Glomerular visceral epithelial cell (primary cell): ENCODE data around the gene JCAD.

ENCODE experiments used
- DNase-seq: peaks from one replicate; pipeline ENCODE4 v3.0.0-alpha.2; 2016; ENCODE audit errors: extremely low spot score

The JCAD gene

GRCh38 chr10:30073045-30073766, 13.8 kb upstream of the JCAD start:
- no peak for DNase-seq

- no peak for DNase-seq
These were observed 12.7 kb upstream of the JCAD start for GRCh38 chr10:30072068-30072467.

- no peak for DNase-seq
These were observed 10.8 kb upstream of the JCAD start for GRCh38 chr10:30070001-30070685.

GRCh38 chr10:30068492-30069223, 9.3 kb upstream of the JCAD start:
- DNase-seq, result no peak

GRCh38 chr10:30063099-30063498, 3.7 kb upstream of the JCAD start:
- DNase-seq, result peak; percentile 84

GRCh38 chr10:30062582-30062981, 3.2 kb upstream of the JCAD start:
- no peak for DNase-seq

GRCh38 chr10:30062090-30062489, 2.7 kb upstream of the JCAD start:
- DNase-seq, result peak; percentile 66

GRCh38 chr10:30058570-30059132, 735 bp downstream of the JCAD start:
- no peak for DNase-seq

GRCh38 chr10:30057894-30058556, 1.4 kb downstream of the JCAD start:
- no peak for DNase-seq

GRCh38 chr10:30057421-30057841, 2.0 kb downstream of the JCAD start:
- DNase-seq, result peak; percentile 45

GRCh38 chr10:30056767-30057355, 2.5 kb downstream of the JCAD start:
- no peak for DNase-seq

GRCh38 chr10:30056281-30056680, 3.1 kb downstream of the JCAD start:
- DNase-seq, result no peak

- no peak for DNase-seq
These were observed 4.1 kb downstream of the JCAD start for GRCh38 chr10:30055226-30055662.

GRCh38 chr10:30052062-30052461, 7.3 kb downstream of the JCAD start:
- DNase-seq, result peak; percentile 63

- DNase-seq, result no peak
These were observed 8.2 kb downstream of the JCAD start for GRCh38 chr10:30051220-30051619.

- no peak for DNase-seq
These were observed 9.0 kb downstream of the JCAD start for GRCh38 chr10:30050411-30050810.

- no peak for DNase-seq
These were observed 10.4 kb downstream of the JCAD start for GRCh38 chr10:30048768-30049517.

- no peak for DNase-seq
These were observed 11.4 kb downstream of the JCAD start for GRCh38 chr10:30047924-30048531.

- no peak for DNase-seq
These were observed 12.0 kb downstream of the JCAD start for GRCh38 chr10:30047430-30047829.

GRCh38 chr10:30046476-30046875, 12.9 kb downstream of the JCAD start:
- no peak for DNase-seq
